Superior temporal gyrus (tissue), 1 donor: ENCODE measurements around the gene FMC1.
"Not testable (repeated sequence)": the region's sequence is repeated elsewhere in the genome, so short reads cannot be mapped to it uniquely, and the experiment has no call there.

Experiments used
- DNase-seq: peaks from one replicate; pipeline ENCODE4 v3.0.0-alpha.2; 2016; ENCODE audit errors: extremely low spot score

The FMC1 gene

GRCh38 chr7:139341058-139341775 lies at the start of gene FMC1:
TSS of gene FMC1 (plus strand) at chr7:139341337. CDS start at chr7:139341385, 48 bp downstream.
- peak; percentile 95 for DNase-seq

GRCh38 chr7:139292821-139293220 lies 48.3 kb upstream of the FMC1 start:
- DNase-seq: no peak

GRCh38 chr7:139293534-139293933 lies 47.6 kb upstream of the FMC1 start:
- DNase-seq: no peak

GRCh38 chr7:139294241-139294640 lies 46.9 kb upstream of the FMC1 start:
- DNase-seq: no peak

- no peak for DNase-seq
Observed at GRCh38 chr7:139294951-139295575, 46.1 kb upstream of the FMC1 start.

GRCh38 chr7:139297795-139298194 lies 43.3 kb upstream of the FMC1 start:
- no peak for DNase-seq

- no peak for DNase-seq
Observed at GRCh38 chr7:139299296-139299695, 41.8 kb upstream of the FMC1 start.

- no peak for DNase-seq
Observed at GRCh38 chr7:139300390-139300789, 40.7 kb upstream of the FMC1 start.

- no peak for DNase-seq
Observed at GRCh38 chr7:139304517-139304916, 36.6 kb upstream of the FMC1 start.

- DNase-seq: no peak
Observed at GRCh38 chr7:139317939-139318505, 23.1 kb upstream of the FMC1 start.

- no peak for DNase-seq
Observed at GRCh38 chr7:139321071-139321745, 19.9 kb upstream of the FMC1 start.

GRCh38 chr7:139324709-139325108 lies 16.4 kb upstream of the FMC1 start:
- not testable (repeated sequence) for DNase-seq

- DNase-seq: no peak
Observed at GRCh38 chr7:139328375-139328774, 12.8 kb upstream of the FMC1 start.

GRCh38 chr7:139329119-139329518 lies 12.0 kb upstream of the FMC1 start:
- DNase-seq: no peak

GRCh38 chr7:139330333-139331030 lies 10.7 kb upstream of the FMC1 start:
- no peak for DNase-seq

- DNase-seq: no peak
Observed at GRCh38 chr7:139332697-139333359, 8.3 kb upstream of the FMC1 start.

GRCh38 chr7:139333443-139333842 lies 7.7 kb upstream of the FMC1 start:
- not testable (repeated sequence) for DNase-seq

- DNase-seq: no peak
Observed at GRCh38 chr7:139334399-139335150, 6.6 kb upstream of the FMC1 start.

- DNase-seq: no peak
Observed at GRCh38 chr7:139339025-139339424, 2.1 kb upstream of the FMC1 start.

- no peak for DNase-seq
Observed at GRCh38 chr7:139339698-139340036, 1.5 kb upstream of the FMC1 start.
